Keratinocyte (primary cell): Measurements from ENCODE around the gene ZNF275. TPM values are rescaled to one million over a fixed set of nuclear protein-coding genes. Genes with fewer than 3 reads are reported as not detected.
"Not testable (repeated sequence)": the region's sequence is repeated elsewhere in the genome, so short reads cannot be mapped to it uniquely, and the experiment has no call there.

Experiments
- DNase-seq: peaks from one replicate; pipeline ENCODE4 v3.0.0-alpha.2; 2011; ENCODE audit warnings: low read depth, missing footprints, low spot score
- FAIRE-seq: peaks from 2 replicates; lab custom pipeline; 2011; peaks lifted over from hg19 to GRCh38; lab: Jason Lieb, UNC
- H2AFZ ChIP-seq: 2 replicates; pipeline ENCODE4 v1.6.0; 2012; ENCODE audit warnings: low read length, control low read depth, inconsistent platforms; ENCODE audit not compliant: control insufficient read depth
- H3K27ac ChIP-seq: 2 replicates; pipeline ENCODE4 v1.5.1; 2011; ENCODE audit warnings: low read length; ENCODE audit not compliant: control insufficient read depth, insufficient read depth
- H3K27me3 ChIP-seq: 3 replicates; pipeline ENCODE4 v1.6.0; 2011; ENCODE audit warnings: low read length; ENCODE audit not compliant: control insufficient read depth, insufficient read depth; ENCODE audit errors: extremely low read depth
- H3K36me3 ChIP-seq, 2 experiments: 2 replicates in 1 of 2; 3 replicates in 1 of 2; pipeline ENCODE4 v1.5.1; 2011; ENCODE audit warnings: low read length in 2 of 2, mild to moderate bottlenecking in 1 of 2; ENCODE audit not compliant: control insufficient read depth in 2 of 2, insufficient read depth in 2 of 2; ENCODE audit errors: extremely low read depth in 1 of 2
- H3K4me1 ChIP-seq: 3 replicates; pipeline ENCODE4 v1.5.1; 2011; ENCODE audit warnings: low read length; ENCODE audit not compliant: control insufficient read depth, insufficient read depth; ENCODE audit errors: extremely low read depth
- H3K4me2 ChIP-seq: 3 replicates; pipeline ENCODE4 v1.6.0; 2011; ENCODE audit warnings: low read depth, low read length; ENCODE audit not compliant: control insufficient read depth, insufficient read depth; ENCODE audit errors: extremely low read depth
- H3K4me3 ChIP-seq, 3 experiments: fragments of 200-600 bp in 1 of 3; sonication (generic) in 1 of 3; 2 replicates in 2 of 3; 3 replicates in 1 of 3; pipeline ENCODE4 v1.5.1; 2011 to 2016; ENCODE audit warnings: low read length in 3 of 3, mild to moderate bottlenecking in 3 of 3, control low read depth in 2 of 3, inconsistent platforms in 1 of 3, low read depth in 1 of 3, mixed read lengths in 1 of 3, mixed run types in 1 of 3, moderate library complexity in 1 of 3; ENCODE audit not compliant: control insufficient read depth in 2 of 3, insufficient read depth in 2 of 3; ENCODE audit errors: extremely low read depth in 1 of 3
- H3K79me2 ChIP-seq: 2 replicates; pipeline ENCODE4 v1.6.0; 2012; ENCODE audit warnings: low read length; ENCODE audit not compliant: control insufficient read depth, insufficient read depth
- H3K9ac ChIP-seq: 3 replicates; pipeline ENCODE4 v1.6.0; 2011; ENCODE audit warnings: low read length; ENCODE audit not compliant: control insufficient read depth, insufficient read depth; ENCODE audit errors: extremely low read depth
- H3K9me1 ChIP-seq: 3 replicates; pipeline ENCODE4 v1.6.0; 2011; ENCODE audit warnings: low read length; ENCODE audit not compliant: control insufficient read depth, insufficient read depth; ENCODE audit errors: extremely low read depth
- H3K9me3 ChIP-seq: 2 replicates; pipeline ENCODE4 v1.5.1; 2012; ENCODE audit warnings: low read depth, low read length; ENCODE audit not compliant: control insufficient read depth
- H4K20me1 ChIP-seq: 3 replicates; pipeline ENCODE4 v1.6.0; 2011; ENCODE audit warnings: low read length; ENCODE audit not compliant: control insufficient read depth, insufficient read depth; ENCODE audit errors: extremely low read depth
- EZH2 ChIP-seq: IDR thresholded peaks from one replicate; pipeline ENCODE4 v1.6.1; 2012; ENCODE audit warnings: inconsistent platforms, mild to moderate bottlenecking, low read length, moderate library complexity
- dilution Hi-C: fragments of 300-500 bp; cut with MboI; formaldehyde crosslinking; loops from one replicate; pipeline ENCODE4 v1.7.0; 2020; ENCODE audit warnings: low sequenced_read_pairs; ENCODE audit not compliant: extremely low pct_ligation_motif_present
- polyA plus RNA-seq, 5 experiments: library from polyadenylated mRNA; depleted of rRNA in 3 of 5; stranded (reverse) in 3 of 5; stranded (forward) in 1 of 5; unstranded in 1 of 5; fragments of >200 nt; gene quantifications; 1 replicate in 1 of 5; 2 replicates in 3 of 5; 3 replicates in 1 of 5; pipeline versions ENCODE4 v1.2.1 to v1.2.3, GENCODE V29; 2011 to 2012; ENCODE audit warnings: missing spikeins in 2 of 5, low read depth in 1 of 5, low replicate concordance in 1 of 5
- TF ChIP-seq, protein P1 (sequence below), 3 experiments: IDR thresholded peaks in 1 of 3; conservative IDR thresholded peaks in 1 of 3; optimal IDR thresholded peaks in 1 of 3; 2 replicates in 2 of 3; 3 replicates in 1 of 3; pipeline versions ENCODE3 to v1.5.1; 2011; ENCODE audit warnings: low read length in 3 of 3, mild to moderate bottlenecking in 3 of 3, moderate library complexity in 2 of 3, control low read depth in 1 of 3, inconsistent platforms in 1 of 3; ENCODE audit not compliant: insufficient read depth in 2 of 3; ENCODE audit errors: extremely low read depth in 1 of 3

The ZNF275 gene
- polyA plus RNA-seq, 1 donor (not counting 4 experiments of a cell fraction or from before 2014, with no cell fraction given), result 5.3 TPM

DNA sequence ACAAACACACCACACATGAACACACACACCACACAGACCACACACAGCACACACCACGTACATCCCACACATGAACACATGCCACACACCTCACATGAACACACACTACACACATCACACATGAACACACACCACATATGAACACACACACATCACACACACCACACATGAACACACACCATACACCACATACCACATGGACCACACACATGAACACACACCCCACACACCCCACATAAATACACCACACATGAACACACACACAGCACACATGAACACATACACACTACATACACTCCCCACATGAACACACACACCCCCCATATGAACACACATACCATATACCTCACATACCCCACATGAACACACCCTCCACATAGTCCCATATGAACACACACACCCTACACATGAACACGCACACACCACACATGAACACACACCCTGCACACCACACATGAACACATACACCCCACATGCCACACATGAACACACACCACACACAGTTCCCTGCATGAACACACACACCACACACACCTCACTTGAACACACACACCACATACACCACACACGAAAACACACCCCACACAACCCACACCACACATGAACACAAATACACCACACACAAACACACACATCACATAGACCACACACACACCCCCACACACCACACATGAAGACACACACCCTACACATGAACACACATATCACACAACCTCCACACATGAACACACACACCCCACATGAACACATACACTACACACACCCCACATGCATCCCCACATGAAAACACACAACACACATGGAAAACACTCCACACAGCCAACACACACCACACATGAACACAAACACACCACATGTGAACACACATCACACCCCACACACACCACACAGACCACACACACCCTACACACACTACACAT, 48.9 kb downstream of the ZNF275 start:
- H3K36me3 ChIP-seq, result no peaks in the 10 kb centered on the region
- no peaks in the 10 kb centered on the region for H3K27me3 ChIP-seq
- TF ChIP-seq EZH2, result no peak
- TF ChIP-seq, protein P1, sequence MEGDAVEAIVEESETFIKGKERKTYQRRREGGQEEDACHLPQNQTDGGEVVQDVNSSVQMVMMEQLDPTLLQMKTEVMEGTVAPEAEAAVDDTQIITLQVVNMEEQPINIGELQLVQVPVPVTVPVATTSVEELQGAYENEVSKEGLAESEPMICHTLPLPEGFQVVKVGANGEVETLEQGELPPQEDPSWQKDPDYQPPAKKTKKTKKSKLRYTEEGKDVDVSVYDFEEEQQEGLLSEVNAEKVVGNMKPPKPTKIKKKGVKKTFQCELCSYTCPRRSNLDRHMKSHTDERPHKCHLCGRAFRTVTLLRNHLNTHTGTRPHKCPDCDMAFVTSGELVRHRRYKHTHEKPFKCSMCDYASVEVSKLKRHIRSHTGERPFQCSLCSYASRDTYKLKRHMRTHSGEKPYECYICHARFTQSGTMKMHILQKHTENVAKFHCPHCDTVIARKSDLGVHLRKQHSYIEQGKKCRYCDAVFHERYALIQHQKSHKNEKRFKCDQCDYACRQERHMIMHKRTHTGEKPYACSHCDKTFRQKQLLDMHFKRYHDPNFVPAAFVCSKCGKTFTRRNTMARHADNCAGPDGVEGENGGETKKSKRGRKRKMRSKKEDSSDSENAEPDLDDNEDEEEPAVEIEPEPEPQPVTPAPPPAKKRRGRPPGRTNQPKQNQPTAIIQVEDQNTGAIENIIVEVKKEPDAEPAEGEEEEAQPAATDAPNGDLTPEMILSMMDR (optimal IDR thresholded peaks at IDR 0.05 in 1 of 3, IDR thresholded peaks at IDR 0.05 in 1 of 3, conservative IDR thresholded peaks at IDR 0.05 in 1 of 3; ENCODE audit: extremely low read depth in 1 of 3, insufficient read depth in 2 of 3, low read length in 3 of 3), result no peak
- DNase-seq (no peak), FAIRE-seq (peak; percentile 26)
- H3K9me1 ChIP-seq, result no peaks in the 10 kb centered on the region
- no peaks in the 10 kb centered on the region for H3K4me1 ChIP-seq
- H3K9ac ChIP-seq, result no peak overlapping the region
- no peak overlapping the region for H3K4me3 ChIP-seq
- no peaks in the 10 kb centered on the region for H3K79me2 ChIP-seq
- peaks cover 13% of the 10 kb centered on the region for H3K9me3 ChIP-seq
- no peaks in the 10 kb centered on the region for H4K20me1 ChIP-seq
- H3K27ac ChIP-seq, result no peak overlapping the region
- no peak overlapping the region for H2AFZ ChIP-seq
- no peak overlapping the region for H3K4me2 ChIP-seq
- dilution Hi-C loops, result no loop called here

DNA sequence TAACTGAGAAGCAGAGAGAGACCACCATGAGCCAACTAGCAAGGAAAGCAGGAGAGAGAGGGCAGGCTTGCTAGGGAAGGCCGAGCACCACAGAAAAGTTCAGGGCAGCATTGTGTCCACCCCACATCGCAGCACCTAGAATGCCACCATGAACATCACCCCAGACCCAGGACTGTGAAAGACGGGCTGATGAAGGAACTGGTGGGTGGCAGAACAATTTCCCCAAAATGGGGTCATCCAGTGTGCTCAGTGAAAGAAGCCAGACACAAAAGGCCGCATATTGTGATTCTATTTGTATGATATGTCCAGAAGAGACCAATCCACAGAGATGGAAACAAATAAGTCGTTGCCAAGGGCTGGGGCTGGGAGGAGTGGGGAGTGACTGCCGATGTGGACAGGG, 50.4 kb downstream of the ZNF275 start:
- Histone ChIP-seq H3K4me3 (no peak overlapping the region), H2AFZ (no peak overlapping the region), H3K4me2 (no peak overlapping the region), H3K9me3 (peaks cover 13% of the 10 kb centered on the region), H3K27me3 (no peaks in the 10 kb centered on the region), H4K20me1 (no peaks in the 10 kb centered on the region), H3K36me3 (no peaks in the 10 kb centered on the region), H3K27ac (no peak overlapping the region), H3K4me1 (no peaks in the 10 kb centered on the region), H3K9ac (no peak overlapping the region), H3K79me2 (no peaks in the 10 kb centered on the region), H3K9me1 (no peaks in the 10 kb centered on the region)
- no peak for FAIRE-seq
- TF ChIP-seq, protein P1 (optimal IDR thresholded peaks at IDR 0.05 in 1 of 3, IDR thresholded peaks at IDR 0.05 in 1 of 3, conservative IDR thresholded peaks at IDR 0.05 in 1 of 3; ENCODE audit: extremely low read depth in 1 of 3, insufficient read depth in 2 of 3, low read length in 3 of 3), result no peak
- no peak for TF ChIP-seq EZH2
- no peak for DNase-seq
- dilution Hi-C loops, result no loop called here

DNA sequence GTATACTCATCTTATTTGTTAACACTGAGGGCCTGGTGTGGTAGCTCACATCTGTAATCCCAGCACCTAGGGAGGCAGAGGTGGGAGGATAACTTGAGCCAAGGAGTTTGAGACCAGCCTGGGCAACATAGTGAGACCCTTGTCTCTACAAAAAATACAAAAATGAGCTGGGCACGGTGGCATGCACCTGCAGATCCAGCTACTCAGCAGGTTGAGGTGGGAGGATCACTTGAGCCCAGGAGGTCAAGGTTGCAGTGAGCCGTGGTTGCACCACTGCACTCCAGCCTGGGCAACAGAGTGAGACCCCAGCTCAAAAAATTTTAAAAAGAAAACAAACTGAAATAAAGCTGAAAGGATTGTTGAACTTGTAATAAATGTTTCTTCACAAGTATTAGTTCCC, 51.0 kb downstream of the ZNF275 start:
- H3K4me3 ChIP-seq, H4K20me1 ChIP-seq, H3K4me2 ChIP-seq, H3K9me1 ChIP-seq, FAIRE-seq, H3K27ac ChIP-seq, H3K27me3 ChIP-seq, H3K4me1 ChIP-seq, H3K9ac ChIP-seq, dilution Hi-C loops, DNase-seq, H3K36me3 ChIP-seq, H2AFZ ChIP-seq, H3K79me2 ChIP-seq: not testable (repeated sequence)
- peaks cover 17% of the 10 kb centered on the region for H3K9me3 ChIP-seq
